Measurements from ENCODE around the gene FEM1B.

The FEM1B gene

GRCh38 chr15:68259883-68260282 lies 17.7 kb upstream of the FEM1B start:
- DNase-seq (ENCODE audit: low read depth) = no peak

DNA sequence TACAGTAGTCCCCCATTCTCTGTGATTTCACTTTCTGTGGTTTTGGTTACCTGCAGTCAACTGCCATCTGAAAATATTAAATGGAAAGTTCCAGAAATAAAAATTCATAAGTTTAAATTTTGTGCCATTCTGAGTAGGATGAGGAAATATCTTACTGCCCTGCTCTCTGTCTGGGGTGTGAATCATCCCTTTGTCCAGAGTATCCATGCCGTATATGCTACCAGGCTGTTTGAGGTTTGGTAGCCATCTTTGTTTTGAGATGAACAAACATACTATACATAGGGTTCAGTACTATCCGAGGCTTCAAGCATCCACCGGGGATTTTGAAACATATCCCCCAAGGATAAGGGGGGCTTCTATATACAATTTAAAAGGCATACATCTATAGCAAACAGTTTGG lies 16.3 kb upstream of the FEM1B start:
- no peak for DNase-seq (ENCODE audit: low read depth)

DNA sequence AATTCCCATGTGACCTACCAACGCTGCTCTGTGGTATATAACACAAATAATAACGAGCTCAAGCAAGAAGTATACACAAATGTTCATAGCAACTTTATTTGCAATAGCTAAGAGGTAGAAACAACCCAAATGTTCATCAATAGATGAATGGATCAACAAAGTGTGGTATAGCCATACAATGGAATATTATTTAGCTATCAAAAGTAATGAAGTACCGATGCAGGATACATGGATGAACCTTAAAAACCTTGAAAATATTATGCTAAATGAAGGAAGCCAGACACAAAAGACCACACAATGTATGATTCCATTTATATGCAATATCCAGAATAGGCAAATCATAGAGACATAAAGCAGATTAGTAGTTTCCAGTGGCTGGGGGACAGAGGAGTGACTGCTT lies 15.6 kb upstream of the FEM1B start:
- no peak for DNase-seq (ENCODE audit: low read depth)

DNA sequence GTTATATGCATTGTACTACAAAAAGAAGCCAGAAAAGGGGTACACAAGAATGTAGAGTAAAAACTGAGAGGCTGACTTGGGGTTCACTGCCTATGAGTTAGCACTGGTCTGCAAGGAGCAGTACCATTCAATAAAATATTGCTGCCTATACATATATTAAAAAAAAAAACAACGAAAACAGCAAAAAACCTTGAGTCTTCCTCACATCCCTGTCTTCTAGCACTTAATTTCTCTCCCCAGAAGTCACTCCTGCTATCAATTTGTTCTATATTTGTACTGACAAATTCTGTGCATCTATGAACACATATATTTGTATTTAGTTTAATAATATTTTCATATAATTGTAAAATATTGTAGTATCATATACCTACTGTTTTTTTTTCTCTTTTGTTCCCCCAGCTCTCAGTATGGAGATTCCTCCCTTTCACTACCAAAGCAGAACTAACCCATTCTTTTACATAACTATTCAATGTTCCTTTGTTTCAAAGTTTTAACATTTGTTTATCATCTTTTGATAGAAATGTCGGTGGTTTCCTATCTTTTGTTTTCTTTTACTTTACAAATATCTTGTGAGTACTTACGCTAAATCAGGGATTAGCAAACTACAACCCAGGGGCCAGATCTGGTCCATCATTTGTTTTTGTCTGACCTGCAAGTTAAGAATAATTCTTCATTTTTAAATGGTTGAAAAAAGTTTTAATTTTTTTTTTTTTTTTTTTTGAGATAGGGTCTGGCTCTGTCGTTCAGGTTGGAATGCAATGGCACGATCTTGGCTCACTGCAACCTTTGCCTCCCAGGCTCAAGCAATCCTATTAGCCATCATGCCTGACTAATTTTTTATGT lies 14.8 kb upstream of the FEM1B start:
- no peak for DNase-seq (ENCODE audit: low read depth)

GRCh38 chr15:68264282-68264681 lies 13.3 kb upstream of the FEM1B start:
- no peak for DNase-seq (ENCODE audit: low read depth)

DNA sequence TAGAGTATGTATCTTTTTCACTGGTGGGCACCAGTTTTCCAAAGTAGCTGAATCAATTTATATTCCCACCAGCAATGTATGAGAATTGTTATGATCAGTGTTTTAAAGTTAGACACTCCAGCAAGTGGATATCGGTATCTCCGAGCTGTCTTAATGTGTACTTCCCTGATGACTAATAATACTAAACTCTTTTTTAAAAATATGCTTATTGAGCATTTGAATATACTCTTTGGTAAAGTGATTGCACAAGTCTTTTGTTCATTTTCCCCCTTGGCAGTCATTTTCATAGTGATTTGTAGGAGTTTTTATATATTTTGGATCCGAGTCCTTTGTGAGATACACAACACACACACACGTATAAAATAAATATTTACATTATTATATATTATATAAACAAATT lies 12.5 kb upstream of the FEM1B start:
- DNase-seq (ENCODE audit: low read depth) = no peak

- no peak for DNase-seq (ENCODE audit: low read depth)
Measured at GRCh38 chr15:68265674-68266073, 11.9 kb upstream of the FEM1B start.

GRCh38 chr15:68268405-68268804 lies 9.1 kb upstream of the FEM1B start:
- DNase-seq (ENCODE audit: low read depth) = no peak

DNA sequence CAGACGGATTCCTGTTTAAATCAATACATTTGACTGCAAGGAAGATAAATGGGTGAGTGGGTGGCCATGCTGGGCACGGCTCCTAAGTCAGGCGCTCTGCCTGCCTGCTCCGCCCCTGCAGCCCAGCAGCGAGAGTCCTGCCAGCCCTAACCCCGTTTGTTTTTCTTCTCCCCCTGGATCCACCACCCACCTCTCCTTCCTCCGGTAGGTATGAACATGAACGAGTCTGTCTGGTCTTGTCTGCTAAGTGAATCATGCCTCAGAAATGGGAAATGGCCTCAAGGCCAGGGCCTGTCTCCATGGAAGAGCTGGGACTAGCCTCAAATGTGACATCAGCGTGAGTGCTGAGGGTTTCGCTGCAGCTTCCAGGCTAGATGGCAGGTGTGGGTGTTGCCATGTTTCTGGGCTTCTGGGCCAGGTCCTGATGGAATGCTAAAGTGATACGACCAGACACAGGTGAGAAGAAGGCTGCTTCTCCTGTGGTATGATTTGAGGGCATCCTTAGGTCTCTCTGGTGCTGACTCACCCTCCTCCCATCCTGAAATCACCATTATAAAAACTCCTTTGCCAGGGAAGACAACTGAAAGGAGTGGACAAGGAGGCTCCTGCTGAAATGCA lies 5.6 kb upstream of the FEM1B start:
- peak; percentile 89 for DNase-seq (ENCODE audit: low read depth)

- peak; percentile 78 for DNase-seq (ENCODE audit: low read depth)
Measured at GRCh38 chr15:68272721-68273271, 4.7 kb upstream of the FEM1B start.

DNA sequence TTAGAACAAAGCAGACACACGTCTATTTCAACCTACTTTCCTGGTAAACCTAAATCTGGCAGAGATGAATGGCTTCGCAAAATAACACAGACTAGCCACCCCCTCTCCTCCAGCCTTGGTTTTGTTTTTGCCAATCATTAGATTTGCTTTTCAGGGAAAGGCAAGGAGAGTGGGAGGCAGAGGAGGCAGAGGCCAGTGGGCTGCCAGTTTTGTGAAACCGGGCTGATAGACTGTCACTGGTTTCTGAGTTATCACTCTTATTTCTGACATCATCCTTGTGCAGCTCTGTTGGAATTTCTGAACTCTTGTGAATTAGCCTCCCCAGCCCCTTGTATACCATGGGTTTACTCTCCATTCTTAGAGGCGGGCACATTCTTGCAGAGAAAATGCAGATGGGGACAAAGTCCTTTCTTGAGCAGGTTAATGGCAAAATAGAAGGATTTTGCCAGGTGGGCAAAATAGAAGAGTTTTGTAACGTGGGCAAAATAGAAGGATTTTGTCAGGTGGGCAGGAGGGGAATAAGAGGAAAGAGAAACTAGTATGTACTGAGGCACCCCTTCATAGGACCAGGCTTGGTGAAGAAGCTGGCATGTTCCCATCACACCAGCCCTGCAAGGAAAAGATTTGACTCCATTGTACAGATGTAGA lies 3.2 kb upstream of the FEM1B start:
- DNase-seq (ENCODE audit: low read depth) = no peak

DNA sequence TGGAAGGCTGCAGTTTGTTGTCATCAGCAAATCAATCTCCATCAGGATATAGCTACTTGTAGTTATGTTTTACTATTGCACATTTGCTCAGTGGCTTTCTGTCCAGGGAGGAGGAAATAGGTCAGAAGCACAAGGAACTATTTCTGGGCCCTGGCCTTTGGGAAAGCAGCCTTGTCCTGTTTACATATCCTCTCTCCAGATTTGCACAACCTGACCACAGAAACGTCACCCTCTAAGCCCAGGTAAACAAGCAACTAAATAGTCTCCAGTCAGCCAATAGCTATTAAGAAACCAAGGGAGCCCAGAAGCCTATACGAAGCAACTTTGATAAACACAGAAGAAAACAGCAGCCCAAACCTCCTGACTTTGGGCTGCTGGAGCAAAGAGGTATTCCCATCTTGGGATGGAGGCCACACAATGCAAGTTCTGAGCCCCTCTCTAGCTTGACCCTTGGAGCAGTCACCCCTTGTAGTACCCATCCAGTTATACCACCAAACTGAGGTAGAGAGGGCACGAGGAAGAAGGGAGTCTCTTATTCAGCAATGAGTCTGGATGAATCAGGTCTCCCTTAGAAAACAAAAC lies 2.3 kb upstream of the FEM1B start:
- DNase-seq (ENCODE audit: low read depth) = no peak

DNA sequence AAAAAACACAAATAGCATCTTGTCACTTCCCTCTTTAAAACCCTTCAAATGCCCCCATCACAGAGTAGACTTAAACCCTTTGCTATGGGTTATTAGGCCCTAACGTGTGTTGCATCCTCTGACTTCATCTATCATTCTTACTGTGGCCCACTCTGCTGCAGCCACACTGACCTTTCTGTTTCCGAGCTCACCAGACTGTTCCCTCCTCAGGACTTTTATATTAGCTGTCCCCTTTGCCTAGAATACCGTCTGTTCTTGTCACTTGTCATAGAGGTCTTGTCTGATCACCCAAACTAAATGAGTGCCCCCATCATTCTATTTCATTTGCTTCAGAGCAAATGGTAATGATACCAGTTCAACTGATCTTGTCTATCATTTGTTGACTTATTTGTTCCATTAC lies 877 bp upstream of the FEM1B start:
- no peak for DNase-seq (ENCODE audit: low read depth)

- DNase-seq (ENCODE audit: low read depth) = peak; percentile 67
Measured at GRCh38 chr15:68277131-68277602, 378 bp upstream of the FEM1B start.

DNA sequence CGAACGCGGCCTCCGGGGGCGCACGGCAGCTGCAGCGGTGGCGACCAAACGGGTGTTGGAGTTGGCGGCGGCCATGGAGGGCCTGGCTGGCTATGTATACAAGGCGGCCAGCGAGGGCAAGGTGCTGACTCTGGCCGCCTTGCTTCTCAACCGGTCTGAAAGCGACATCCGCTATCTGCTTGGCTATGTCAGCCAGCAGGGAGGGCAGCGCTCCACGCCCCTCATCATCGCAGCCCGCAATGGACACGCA lies 725 bp downstream of the FEM1B start:
- DNase-seq (ENCODE audit: low read depth) = peak; percentile 73

GRCh38 chr15:68278595-68279405 lies 1.3 kb downstream of the FEM1B start:
- DNase-seq (ENCODE audit: low read depth) = peak; percentile 39

DNA sequence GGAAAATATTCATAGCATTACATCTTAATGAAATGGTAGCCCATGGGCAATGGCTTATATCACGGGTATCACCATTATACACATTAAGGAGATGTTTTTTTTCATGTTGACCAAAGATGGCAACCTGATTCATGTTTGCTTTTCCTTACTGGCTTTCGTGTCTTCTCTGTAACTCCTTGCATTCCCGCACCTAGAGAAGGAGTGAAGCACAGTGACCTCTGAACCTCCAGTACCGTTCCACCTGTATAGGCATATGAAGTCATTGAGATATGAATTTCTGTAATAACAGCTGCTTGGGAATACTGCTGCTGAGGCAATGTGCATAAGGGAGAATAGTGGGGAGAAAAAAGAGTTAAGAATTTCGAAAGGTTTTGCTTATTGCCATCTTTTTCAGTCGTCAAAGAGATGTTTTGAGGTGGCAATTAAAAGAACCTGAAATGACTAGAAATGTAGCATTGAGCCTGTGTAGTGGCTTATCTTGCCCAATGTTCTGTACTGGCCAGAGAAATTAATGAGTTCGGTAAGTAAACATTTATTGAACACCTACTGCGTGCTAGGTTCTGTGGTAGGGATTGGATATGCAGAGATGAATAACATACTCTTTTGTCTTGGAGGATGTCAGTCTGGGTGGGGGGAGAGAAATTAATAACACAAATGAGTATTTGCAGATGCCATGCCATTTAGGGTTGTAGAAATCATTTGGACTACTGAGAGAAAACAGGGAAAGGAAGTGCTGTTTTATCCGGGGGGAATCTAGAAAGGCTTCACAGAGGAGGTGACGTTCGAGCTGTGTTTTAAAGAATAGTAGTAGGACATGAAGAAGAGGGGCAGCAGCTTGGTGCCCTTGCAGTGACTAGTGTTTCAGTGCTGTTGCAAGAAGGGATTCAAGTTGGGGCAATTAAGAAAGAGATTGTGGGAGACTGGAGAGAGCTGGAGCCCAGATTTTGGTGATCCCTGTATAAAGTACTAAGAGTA lies 2.5 kb downstream of the FEM1B start:
- DNase-seq (ENCODE audit: low read depth) = no peak

GRCh38 chr15:68281008-68281407 lies 3.5 kb downstream of the FEM1B start:
- DNase-seq (ENCODE audit: low read depth) = no peak

DNA sequence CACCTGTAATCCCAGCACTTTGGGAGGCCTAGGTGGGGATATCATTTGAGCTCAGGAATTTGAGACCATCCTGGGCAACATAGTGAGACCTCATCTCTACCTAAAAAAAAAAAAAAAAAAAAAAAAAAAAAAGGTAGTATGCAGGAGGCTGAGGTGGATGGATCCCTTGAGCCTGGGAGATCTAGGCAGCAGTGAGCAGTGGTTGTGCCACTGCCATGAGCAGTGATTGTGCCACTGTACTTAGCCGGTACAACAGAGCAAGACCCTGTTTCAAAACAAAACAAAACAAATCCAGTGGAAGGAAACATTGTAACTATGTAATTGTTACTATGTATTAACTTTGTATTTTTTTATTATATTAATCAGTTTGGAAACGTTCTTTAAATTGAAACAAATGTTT lies 5.9 kb downstream of the FEM1B start:
- DNase-seq (ENCODE audit: low read depth) = no peak

DNA sequence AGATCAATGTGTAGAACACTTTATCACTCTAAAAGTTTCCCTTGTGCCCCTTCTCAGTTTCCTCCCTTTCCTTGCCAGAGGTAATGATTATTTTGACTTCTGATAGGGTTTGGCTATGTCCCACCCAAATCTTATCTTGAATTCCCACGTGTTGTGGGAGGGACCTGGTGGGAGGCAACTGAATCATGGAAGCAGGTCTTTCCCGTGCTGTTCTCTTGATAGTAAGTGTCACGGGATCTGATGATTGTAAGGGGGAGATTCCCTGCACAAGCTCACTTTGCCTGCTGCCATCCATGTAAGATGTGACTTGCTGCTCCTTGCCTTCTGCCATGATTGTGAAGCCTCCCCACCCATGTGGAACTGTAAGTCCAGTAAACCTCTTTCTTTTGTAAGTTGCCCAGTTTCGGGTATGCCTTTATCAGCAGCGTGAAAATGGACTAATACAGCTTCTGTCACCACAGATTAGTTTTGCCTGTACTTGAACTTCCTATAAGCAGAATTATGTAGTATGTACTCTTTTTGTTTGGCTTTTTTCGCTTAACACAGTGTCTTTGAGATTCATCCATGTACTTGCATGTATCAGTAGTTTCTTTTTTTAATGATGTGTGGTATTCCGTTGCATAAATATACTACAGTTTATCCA lies 7.2 kb downstream of the FEM1B start:
- no peak for DNase-seq (ENCODE audit: low read depth)
